ENCODE results near the gene MBNL3. TPM values are rescaled to one million over a fixed set of nuclear protein-coding genes. Genes with fewer than 3 reads are reported as not detected.

Gene MBNL3, protein sequence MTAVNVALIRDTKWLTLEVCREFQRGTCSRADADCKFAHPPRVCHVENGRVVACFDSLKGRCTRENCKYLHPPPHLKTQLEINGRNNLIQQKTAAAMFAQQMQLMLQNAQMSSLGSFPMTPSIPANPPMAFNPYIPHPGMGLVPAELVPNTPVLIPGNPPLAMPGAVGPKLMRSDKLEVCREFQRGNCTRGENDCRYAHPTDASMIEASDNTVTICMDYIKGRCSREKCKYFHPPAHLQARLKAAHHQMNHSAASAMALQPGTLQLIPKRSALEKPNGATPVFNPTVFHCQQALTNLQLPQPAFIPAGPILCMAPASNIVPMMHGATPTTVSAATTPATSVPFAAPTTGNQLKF
- total RNA-seq, result 3.0 and 3.3 TPM in 2 replicates

DNA sequence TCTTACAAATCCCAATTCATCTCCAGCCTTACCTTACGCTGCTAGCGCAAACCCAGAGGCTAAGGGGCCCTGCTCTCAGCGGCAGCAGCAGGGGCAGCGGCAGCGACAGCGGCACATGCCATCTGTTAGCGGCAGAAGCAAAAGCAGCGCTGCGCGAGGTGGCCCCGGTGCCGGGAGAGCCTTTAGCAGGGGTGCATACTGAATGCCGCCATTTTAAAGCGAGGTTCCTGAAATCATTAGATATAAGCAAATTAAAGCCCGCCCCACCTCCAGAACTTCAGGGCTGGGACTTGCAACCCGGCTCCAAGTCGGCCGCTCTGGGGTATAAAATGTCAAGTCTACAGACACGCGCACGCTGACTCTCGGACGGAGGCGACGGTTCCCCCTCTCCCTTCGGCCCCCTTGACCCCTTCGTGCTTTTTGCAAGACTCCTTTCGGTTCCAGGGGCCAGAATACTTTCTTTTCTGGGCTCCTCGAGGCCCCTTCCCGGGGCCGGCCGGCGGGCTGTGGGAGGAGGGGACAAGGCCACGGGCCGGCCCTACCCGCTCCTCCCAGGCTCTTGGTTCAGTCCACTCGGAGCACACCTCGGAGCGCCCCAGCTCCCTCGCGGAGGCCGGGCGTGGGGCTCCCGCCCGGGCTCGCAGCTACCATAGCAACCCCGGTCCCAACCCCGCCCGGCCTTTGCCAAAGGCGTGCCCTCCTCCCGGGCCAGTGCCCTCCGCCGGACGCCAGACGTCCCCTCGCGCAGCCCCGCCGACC is at the start of gene MBNL3:
Gene MBNL3, minus strand, starts transcription at position 220 of the 759 bp plus-strand sequence. CDS start 49,427 bp downstream, outside the sequence.
- TF ChIP-seq, protein P1, sequence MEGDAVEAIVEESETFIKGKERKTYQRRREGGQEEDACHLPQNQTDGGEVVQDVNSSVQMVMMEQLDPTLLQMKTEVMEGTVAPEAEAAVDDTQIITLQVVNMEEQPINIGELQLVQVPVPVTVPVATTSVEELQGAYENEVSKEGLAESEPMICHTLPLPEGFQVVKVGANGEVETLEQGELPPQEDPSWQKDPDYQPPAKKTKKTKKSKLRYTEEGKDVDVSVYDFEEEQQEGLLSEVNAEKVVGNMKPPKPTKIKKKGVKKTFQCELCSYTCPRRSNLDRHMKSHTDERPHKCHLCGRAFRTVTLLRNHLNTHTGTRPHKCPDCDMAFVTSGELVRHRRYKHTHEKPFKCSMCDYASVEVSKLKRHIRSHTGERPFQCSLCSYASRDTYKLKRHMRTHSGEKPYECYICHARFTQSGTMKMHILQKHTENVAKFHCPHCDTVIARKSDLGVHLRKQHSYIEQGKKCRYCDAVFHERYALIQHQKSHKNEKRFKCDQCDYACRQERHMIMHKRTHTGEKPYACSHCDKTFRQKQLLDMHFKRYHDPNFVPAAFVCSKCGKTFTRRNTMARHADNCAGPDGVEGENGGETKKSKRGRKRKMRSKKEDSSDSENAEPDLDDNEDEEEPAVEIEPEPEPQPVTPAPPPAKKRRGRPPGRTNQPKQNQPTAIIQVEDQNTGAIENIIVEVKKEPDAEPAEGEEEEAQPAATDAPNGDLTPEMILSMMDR (IDR thresholded peaks at IDR 0.05; ENCODE audit: insufficient read depth, low read length, poor library complexity, severe bottlenecking), result no peak
- DNase-seq (ENCODE audit: low read depth), result no peak
- H3K27me3 ChIP-seq (ENCODE audit: control insufficient read depth, insufficient read depth, low read length), result no peaks in the 10 kb centered on the region

DNA sequence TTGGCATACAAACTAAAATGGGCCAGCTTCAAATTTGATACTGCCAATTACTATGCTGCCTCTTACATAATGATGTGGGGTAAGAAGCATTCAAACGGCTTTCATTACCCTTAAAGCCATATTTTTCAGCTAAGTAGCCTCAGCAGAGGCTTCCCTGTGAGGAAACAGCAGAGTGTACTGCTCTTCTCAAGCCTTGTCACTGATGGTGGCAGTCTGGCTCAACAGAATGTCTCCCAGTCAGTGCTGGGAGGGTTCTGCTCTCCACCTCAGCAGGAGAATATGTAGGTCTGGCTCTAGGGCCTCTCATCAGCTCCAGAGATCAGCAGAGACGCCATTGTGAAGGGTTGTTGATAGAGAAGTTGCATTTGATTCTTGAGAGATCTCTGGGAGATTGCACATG is 44.6 kb upstream of the MBNL3 start:
- DNase-seq (ENCODE audit: low read depth), result no peak
- no peaks in the 10 kb centered on the region for H3K27me3 ChIP-seq (ENCODE audit: control insufficient read depth, insufficient read depth, low read length)
- no peak overlapping the region for H3K4me3 ChIP-seq (ENCODE audit: low read depth, low read length)
- H3K36me3 ChIP-seq (ENCODE audit: control insufficient read depth, insufficient read depth, low read length), result no peaks in the 10 kb centered on the region
- TF ChIP-seq, protein P1 (IDR thresholded peaks at IDR 0.05; ENCODE audit: insufficient read depth, low read length, poor library complexity, severe bottlenecking), result no peak

More for the DNA sequence above, at the start of gene MBNL3:
- Histone ChIP-seq H3K4me3 (ENCODE audit: low read depth, low read length) (peak within 1 kb of the TSS; percentile 54), H3K36me3 (ENCODE audit: control insufficient read depth, insufficient read depth, low read length) (no peaks in the 10 kb centered on the region)

DNA sequence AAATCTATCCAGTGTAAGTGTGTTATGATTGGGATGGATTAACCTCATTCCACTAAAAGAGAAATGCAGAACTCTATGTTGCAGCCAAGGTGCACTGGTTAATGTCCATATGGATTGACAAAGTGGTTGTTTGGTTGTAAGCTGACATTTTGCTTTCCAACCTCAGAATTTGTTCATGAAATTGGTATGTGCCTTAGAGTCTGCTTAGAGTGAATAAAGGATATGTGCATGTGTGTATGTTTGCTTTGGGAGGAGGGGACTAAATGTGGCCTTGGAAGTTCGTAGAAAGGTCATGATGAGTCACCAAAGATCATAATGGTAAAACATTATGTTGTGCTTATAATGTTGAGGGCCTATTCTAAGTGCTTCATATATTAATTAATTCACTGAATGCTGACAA is 44.1 kb upstream of the MBNL3 start:
- DNase-seq (ENCODE audit: low read depth), result no peak
- Histone ChIP-seq H3K4me3 (ENCODE audit: low read depth, low read length) (no peak overlapping the region), H3K36me3 (ENCODE audit: control insufficient read depth, insufficient read depth, low read length) (no peaks in the 10 kb centered on the region), H3K27me3 (ENCODE audit: control insufficient read depth, insufficient read depth, low read length) (no peaks in the 10 kb centered on the region)
- TF ChIP-seq, protein P1 (IDR thresholded peaks at IDR 0.05; ENCODE audit: insufficient read depth, low read length, poor library complexity, severe bottlenecking), result no peak

DNA sequence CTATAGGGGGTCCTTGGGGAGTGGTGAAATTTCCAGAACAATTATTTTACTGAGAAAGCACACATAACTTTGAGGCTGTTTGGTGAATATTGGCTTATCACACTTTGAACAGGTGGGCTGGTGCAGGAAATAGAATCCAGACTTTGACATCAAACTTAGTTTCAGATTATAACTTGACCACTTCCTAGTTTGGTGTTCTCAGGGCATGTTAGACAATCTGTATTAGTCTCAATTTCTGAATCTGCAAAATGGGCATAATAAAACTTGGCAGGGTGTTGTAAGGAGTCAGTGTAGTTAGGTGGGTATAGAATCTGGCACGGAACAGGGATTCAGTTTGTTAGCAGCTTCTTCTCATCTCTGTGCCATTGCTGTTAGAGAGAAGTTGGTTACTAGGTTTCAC is 43.3 kb upstream of the MBNL3 start:
- TF ChIP-seq, protein P1 (IDR thresholded peaks at IDR 0.05; ENCODE audit: insufficient read depth, low read length, poor library complexity, severe bottlenecking), result no peak
- Histone ChIP-seq H3K27me3 (ENCODE audit: control insufficient read depth, insufficient read depth, low read length) (no peaks in the 10 kb centered on the region), H3K4me3 (ENCODE audit: low read depth, low read length) (no peak overlapping the region), H3K36me3 (ENCODE audit: control insufficient read depth, insufficient read depth, low read length) (no peaks in the 10 kb centered on the region)
- no peak for DNase-seq (ENCODE audit: low read depth)

DNA sequence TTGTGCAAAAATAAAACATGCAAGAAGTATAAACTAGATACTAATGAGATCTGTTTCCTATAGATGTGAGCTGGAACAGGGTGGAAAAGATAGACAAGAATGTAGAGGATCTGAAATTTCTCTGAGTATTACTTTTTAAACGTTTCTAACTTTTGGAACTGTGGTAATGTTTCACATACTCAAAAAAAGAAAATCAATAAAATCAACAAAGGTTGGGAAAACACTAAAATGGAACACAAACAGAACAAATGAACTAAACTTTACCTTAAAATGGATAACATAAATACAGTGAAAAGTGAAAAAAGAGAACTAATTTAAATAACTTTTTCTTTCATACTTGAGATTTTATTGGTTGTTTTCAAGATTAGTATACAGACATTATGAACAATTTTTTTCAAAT is 32.0 kb upstream of the MBNL3 start:
- Histone ChIP-seq H3K36me3 (ENCODE audit: control insufficient read depth, insufficient read depth, low read length) (no peaks in the 10 kb centered on the region), H3K4me3 (ENCODE audit: low read depth, low read length) (no peak overlapping the region), H3K27me3 (ENCODE audit: control insufficient read depth, insufficient read depth, low read length) (no peaks in the 10 kb centered on the region)
- TF ChIP-seq, protein P1 (IDR thresholded peaks at IDR 0.05; ENCODE audit: insufficient read depth, low read length, poor library complexity, severe bottlenecking), result no peak
- DNase-seq (ENCODE audit: low read depth), result no peak
